ENCODE measurements around the gene PNMT. TPM values are rescaled to one million over a fixed set of nuclear protein-coding genes. Genes with fewer than 3 reads are reported as not detected.

PNMT gene
- total RNA-seq, 1 experiment from 2014 or later = 1.1 TPM

GRCh38 chr17:39688475-39688835 is 20.2 kb downstream of the PNMT start:
- H2AFZ ChIP-seq = peak overlapping the region; percentile 92
- H4K20me1 ChIP-seq (ENCODE audit: insufficient read depth) = no peaks in the 10 kb centered on the region
- H3K9me3 ChIP-seq (ENCODE audit: insufficient read depth, low read depth) = no peaks in the 10 kb centered on the region
- H3K4me1 ChIP-seq (replicated peaks; ENCODE audit: insufficient read depth) = peaks cover 26% of the 10 kb centered on the region
- CTCF ChIA-PET = interaction anchor here (0.6 to 0.9 kb wide), 3 partner anchors 16 to 366 kb away, joined by 3 to 15 read pairs (median 5); partner anchors contain the start of gene MED24
- no peak for TF ChIP-seq CTCF (conservative IDR thresholded peaks at IDR 0.05)
- TF ChIP-seq EZH2 (IDR thresholded peaks at IDR 0.05; ENCODE audit: low read depth) = no peak
- H3K4me2 ChIP-seq = peak overlapping the region; percentile 95
- peak overlapping the region; percentile 84 for H3K27ac ChIP-seq
- BruUV-seq (replicated peaks) = no TSS peak
- H3F3A ChIP-seq (ENCODE audit: insufficient read depth, low read depth) = peaks cover 30% of the 10 kb centered on the region
- H3K27me3 ChIP-seq (ENCODE audit: insufficient read depth, low read depth) = no peaks in the 10 kb centered on the region
- no peak for DNase-seq
- POLR2A ChIA-PET (ENCODE audit: unreplicated experiment) = interaction anchor here (0.7 kb wide), 2 partner anchors 11 to 52 kb away, joined by 3 to 7 read pairs; no protein-coding TSS in a partner anchor
- H3K4me3 ChIP-seq = peak overlapping the region; percentile 68
- no peaks in the 10 kb centered on the region for H3K79me2 ChIP-seq (ENCODE audit: low read depth)
- H3K36me3 ChIP-seq (ENCODE audit: low read depth) = no peaks in the 10 kb centered on the region
- H3K9me2 ChIP-seq (ENCODE audit: insufficient read depth) = no peaks in the 10 kb centered on the region
- intact Hi-C loops (cut with micrococcal nuclease; ENCODE audit: unreplicated experiment) = no loop called here

GRCh38 chr17:39688945-39689344 is 20.7 kb downstream of the PNMT start:
- Histone ChIP-seq H3K9me3 (ENCODE audit: insufficient read depth, low read depth) (no peaks in the 10 kb centered on the region), H4K20me1 (ENCODE audit: insufficient read depth) (no peaks in the 10 kb centered on the region), H3K4me3 (peak overlapping the region; percentile 68), H3K27me3 (ENCODE audit: insufficient read depth, low read depth) (no peaks in the 10 kb centered on the region), H3F3A (ENCODE audit: insufficient read depth, low read depth) (peaks cover 30% of the 10 kb centered on the region), H3K79me2 (ENCODE audit: low read depth) (no peaks in the 10 kb centered on the region), H2AFZ (peak overlapping the region; percentile 92), H3K4me2 (peak overlapping the region; percentile 95), H3K36me3 (ENCODE audit: low read depth) (no peaks in the 10 kb centered on the region), H3K27ac (peak overlapping the region; percentile 84), H3K4me1 (replicated peaks; ENCODE audit: insufficient read depth) (peaks cover 26% of the 10 kb centered on the region), H3K9me2 (ENCODE audit: insufficient read depth) (no peaks in the 10 kb centered on the region)
- ChIA-PET POLR2A (ENCODE audit: unreplicated experiment) (interaction anchor here (0.5 kb wide), 1 partner anchor 11 kb away, joined by 3 read pairs; no protein-coding TSS in a partner anchor), CTCF (interaction anchor here (0.9 kb wide), 1 partner anchor 16 kb away, joined by 3 read pairs; no protein-coding TSS in a partner anchor)
- no TSS peak for BruUV-seq (replicated peaks)
- intact Hi-C loops (cut with micrococcal nuclease; ENCODE audit: unreplicated experiment) = no loop called here
- TF ChIP-seq CTCF (conservative IDR thresholded peaks at IDR 0.05) (no peak), EZH2 (IDR thresholded peaks at IDR 0.05; ENCODE audit: low read depth) (no peak)
- no peak for DNase-seq

- H3F3A ChIP-seq (ENCODE audit: insufficient read depth, low read depth) = no peaks in the 10 kb centered on the region; the same call in 1 of the 2 replicates
- 0 out of 2 replicates have a peak, but pooled peaks cover 4% of the 10 kb centered on the region for H3K79me2 ChIP-seq (ENCODE audit: low read depth)
- TF ChIP-seq CTCF (conservative IDR thresholded peaks at IDR 0.05) (no peak), EZH2 (IDR thresholded peaks at IDR 0.05; ENCODE audit: low read depth) (no peak)
- intact Hi-C loops (cut with micrococcal nuclease; ENCODE audit: unreplicated experiment) = no loop called here
- H3K4me3 ChIP-seq = no peak overlapping the region
- BruUV-seq (replicated peaks) = no TSS peak
- no peaks in the 10 kb centered on the region for H3K9me3 ChIP-seq (ENCODE audit: insufficient read depth, low read depth)
- no peaks in the 10 kb centered on the region for H3K9me2 ChIP-seq (ENCODE audit: insufficient read depth)
- peaks cover 10% of the 10 kb centered on the region for H3K4me1 ChIP-seq (replicated peaks; ENCODE audit: insufficient read depth)
- no peaks in the 10 kb centered on the region for H3K36me3 ChIP-seq (ENCODE audit: low read depth)
- H3K27ac ChIP-seq = no peak overlapping the region
- ChIA-PET CTCF (no interaction called here), POLR2A (ENCODE audit: unreplicated experiment) (no interaction called here)
- H4K20me1 ChIP-seq (ENCODE audit: insufficient read depth) = no peaks in the 10 kb centered on the region
- no peak for DNase-seq
- no peak overlapping the region for H3K4me2 ChIP-seq
- H2AFZ ChIP-seq = no peak overlapping the region
- no peaks in the 10 kb centered on the region for H3K27me3 ChIP-seq (ENCODE audit: insufficient read depth, low read depth)
These were observed 26.3 kb downstream of the PNMT start for GRCh38 chr17:39694593-39694992.
